Sigmoid colon (tissue), 4 donors: ENCODE data around the gene CENPK.

Experiments used
- CTCF ChIP-seq, 4 experiments: fragments of 450-650 bp in 3 of 4; fragments of 200-600 bp in 1 of 4; IDR thresholded peaks; one replicate each; pipeline ENCODE4 v1.5.1; 2016 to 2019; ENCODE audit warnings: antibody characterized with exemption in 4 of 4, mild to moderate bottlenecking in 3 of 4, moderate library complexity in 2 of 4
- EP300 ChIP-seq, 4 donors: sonication (generic); formaldehyde crosslinking; IDR thresholded peaks; one replicate each; pipeline ENCODE4 v1.6.1; 2017; ENCODE audit warnings: antibody characterized with exemption in 4 of 4
- POLR2A ChIP-seq, 2 donors: fragments of 450-650 bp; IDR thresholded peaks; one replicate each; pipeline ENCODE4 v1.6.1; 2016; ENCODE audit warnings: antibody characterized with exemption in 2 of 2, mild to moderate bottlenecking in 2 of 2, moderate library complexity in 2 of 2
- POLR2AphosphoS5 ChIP-seq, 4 donors: sonication (generic); formaldehyde crosslinking; IDR thresholded peaks; one replicate each; pipeline ENCODE4 v1.6.1; 2017; ENCODE audit warnings: antibody characterized with exemption in 4 of 4

- no peak for TF ChIP-seq CTCF (IDR thresholded peaks at IDR 0.05)
- no peak for TF ChIP-seq POLR2AphosphoS5 (IDR thresholded peaks at IDR 0.05)
- TF ChIP-seq POLR2A (IDR thresholded peaks at IDR 0.05), result no peak
- no peak for TF ChIP-seq EP300 (IDR thresholded peaks at IDR 0.05)
Observed at GRCh38 chr5:65588694-65589093, 25.7 kb upstream of the CENPK start.
